HG03066 (cell line): ENCODE data around the gene TRPM3.
"Not testable (repeated sequence)": the region's sequence is repeated elsewhere in the genome, so short reads cannot be mapped to it uniquely, and the experiment has no call there.

Source experiments
- ATAC-seq: cut with Tn5 transposase; IDR thresholded peaks from one replicate; pipeline ENCODE4 v1.9.1; 2021; ENCODE audit warnings: low read depth; ENCODE audit not compliant: unreplicated experiment

The TRPM3 gene

GRCh38 chr9:70683841-70684240, 437.6 kb downstream of the TRPM3 start:
- ATAC-seq: no peak

GRCh38 chr9:70682298-70682697, 439.1 kb downstream of the TRPM3 start:
- ATAC-seq: no peak

- no peak for ATAC-seq
Observed at GRCh38 chr9:70679845-70680244, 441.6 kb downstream of the TRPM3 start.

- no peak for ATAC-seq
Observed at GRCh38 chr9:70678153-70678552, 443.3 kb downstream of the TRPM3 start.

- ATAC-seq: no peak
Observed at GRCh38 chr9:70677055-70677735, 444.2 kb downstream of the TRPM3 start.

GRCh38 chr9:70675868-70676370, 445.5 kb downstream of the TRPM3 start:
- ATAC-seq: no peak

- ATAC-seq: no peak
Observed at GRCh38 chr9:70673844-70674243, 447.6 kb downstream of the TRPM3 start.

- no peak for ATAC-seq
Observed at GRCh38 chr9:70672161-70672649, 449.2 kb downstream of the TRPM3 start.

GRCh38 chr9:70668751-70669150, 452.7 kb downstream of the TRPM3 start:
- no peak for ATAC-seq

- no peak for ATAC-seq
Observed at GRCh38 chr9:70658765-70659164, 462.7 kb downstream of the TRPM3 start.

- no peak for ATAC-seq
Observed at GRCh38 chr9:70656281-70656680, 465.1 kb downstream of the TRPM3 start.

- no peak for ATAC-seq
Observed at GRCh38 chr9:70654144-70654543, 467.3 kb downstream of the TRPM3 start.

GRCh38 chr9:70644627-70645026, 476.8 kb downstream of the TRPM3 start:
- ATAC-seq: not testable (repeated sequence)

- ATAC-seq: no peak
Observed at GRCh38 chr9:70642341-70642740, 479.1 kb downstream of the TRPM3 start.

- no peak for ATAC-seq
Observed at GRCh38 chr9:70641631-70642030, 479.8 kb downstream of the TRPM3 start.

GRCh38 chr9:70641031-70641430, 480.4 kb downstream of the TRPM3 start:
- no peak for ATAC-seq

GRCh38 chr9:70639853-70640814, 481.3 kb downstream of the TRPM3 start:
- no peak for ATAC-seq

GRCh38 chr9:70635790-70636189, 485.6 kb downstream of the TRPM3 start:
- no peak for ATAC-seq

GRCh38 chr9:70634696-70635095, 486.7 kb downstream of the TRPM3 start:
- no peak for ATAC-seq

GRCh38 chr9:70630971-70631370, 490.4 kb downstream of the TRPM3 start:
- ATAC-seq: no peak

GRCh38 chr9:70629080-70629685, 492.2 kb downstream of the TRPM3 start:
- not testable (repeated sequence) for ATAC-seq
